ENCODE measurements around the gene ARMH3.
A peak's percentile ranks its signal among the peaks of the same experiment; 100 is the strongest.

Gene ARMH3, protein sequence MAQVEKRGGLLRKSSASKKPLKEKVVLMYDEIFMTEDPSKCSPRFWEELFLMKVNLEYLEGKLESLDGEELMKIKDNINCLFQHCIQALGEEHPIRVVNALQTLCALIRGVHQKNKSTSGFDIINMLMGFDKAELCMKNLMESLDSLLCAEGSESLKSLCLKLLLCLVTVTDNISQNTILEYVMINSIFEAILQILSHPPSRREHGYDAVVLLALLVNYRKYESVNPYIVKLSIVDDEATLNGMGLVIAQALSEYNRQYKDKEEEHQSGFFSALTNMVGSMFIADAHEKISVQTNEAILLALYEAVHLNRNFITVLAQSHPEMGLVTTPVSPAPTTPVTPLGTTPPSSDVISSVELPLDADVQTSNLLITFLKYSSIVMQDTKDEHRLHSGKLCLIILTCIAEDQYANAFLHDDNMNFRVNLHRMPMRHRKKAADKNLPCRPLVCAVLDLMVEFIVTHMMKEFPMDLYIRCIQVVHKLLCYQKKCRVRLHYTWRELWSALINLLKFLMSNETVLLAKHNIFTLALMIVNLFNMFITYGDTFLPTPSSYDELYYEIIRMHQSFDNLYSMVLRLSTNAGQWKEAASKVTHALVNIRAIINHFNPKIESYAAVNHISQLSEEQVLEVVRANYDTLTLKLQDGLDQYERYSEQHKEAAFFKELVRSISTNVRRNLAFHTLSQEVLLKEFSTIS

DNA sequence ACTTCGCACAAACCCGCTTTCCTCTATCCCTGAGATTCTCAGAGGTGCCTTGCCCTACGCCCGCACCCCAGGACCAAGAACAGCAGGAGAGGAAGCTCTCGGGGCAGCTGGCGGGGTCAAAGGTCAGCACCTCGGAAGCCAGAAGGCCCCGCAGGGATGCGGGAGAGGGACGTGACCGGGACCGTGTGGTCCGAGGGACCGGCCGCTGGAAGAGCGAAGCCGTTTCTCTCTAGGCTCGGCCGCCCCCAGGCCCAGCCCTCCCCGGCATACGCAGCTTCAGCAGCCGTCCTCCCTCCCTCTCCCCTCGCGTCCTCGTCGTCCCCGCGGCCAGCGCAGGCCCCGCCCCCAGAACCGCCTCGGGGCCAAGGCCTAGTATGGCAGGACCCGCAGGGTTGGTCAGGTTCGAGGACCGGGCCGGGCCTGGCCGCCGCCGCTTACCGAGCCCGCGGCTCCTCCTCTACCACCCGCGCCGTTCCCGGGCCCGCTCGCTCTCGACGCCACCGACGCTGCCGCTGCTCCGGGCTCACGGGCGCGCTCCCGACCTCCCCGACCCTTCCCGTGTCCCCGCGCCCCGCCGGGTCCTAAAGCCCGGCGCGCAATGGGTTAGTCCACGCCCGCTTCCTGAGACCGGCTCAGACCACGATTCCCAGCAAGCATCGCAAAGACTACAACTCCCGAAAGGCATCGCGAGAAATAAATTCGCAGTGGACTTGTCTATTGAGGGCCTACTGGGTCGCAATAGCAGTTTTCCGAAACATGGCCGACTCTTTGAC, at the start of gene ARMH3:
ARMH3 (minus strand) TSS at position 527 of the 773 bp plus-strand sequence. CDS start 16,059 bp downstream, outside the sequence.
- peak within 1 kb of the TSS; percentile 92 for H3K4me3 ChIP-seq (ENCODE audit: low read depth, low read length)
- no peak for TF ChIP-seq CTCF (IDR thresholded peaks at IDR 0.05; ENCODE audit: low read depth, low read length)

GRCh38 chr10:102102421-102102820, 46.4 kb upstream of the ARMH3 start:
- no peak overlapping the region for H3K4me3 ChIP-seq (ENCODE audit: low read depth, low read length)
- TF ChIP-seq CTCF (IDR thresholded peaks at IDR 0.05; ENCODE audit: low read depth, low read length) = no peak

GRCh38 chr10:102101152-102101551, 45.2 kb upstream of the ARMH3 start:
- no peak overlapping the region for H3K4me3 ChIP-seq (ENCODE audit: low read depth, low read length)
- TF ChIP-seq CTCF (IDR thresholded peaks at IDR 0.05; ENCODE audit: low read depth, low read length) = no peak

- H3K4me3 ChIP-seq (ENCODE audit: low read depth, low read length) = no peak overlapping the region
- TF ChIP-seq CTCF (IDR thresholded peaks at IDR 0.05; ENCODE audit: low read depth, low read length) = no peak
Measured at GRCh38 chr10:102096449-102096848, 40.5 kb upstream of the ARMH3 start.

DNA sequence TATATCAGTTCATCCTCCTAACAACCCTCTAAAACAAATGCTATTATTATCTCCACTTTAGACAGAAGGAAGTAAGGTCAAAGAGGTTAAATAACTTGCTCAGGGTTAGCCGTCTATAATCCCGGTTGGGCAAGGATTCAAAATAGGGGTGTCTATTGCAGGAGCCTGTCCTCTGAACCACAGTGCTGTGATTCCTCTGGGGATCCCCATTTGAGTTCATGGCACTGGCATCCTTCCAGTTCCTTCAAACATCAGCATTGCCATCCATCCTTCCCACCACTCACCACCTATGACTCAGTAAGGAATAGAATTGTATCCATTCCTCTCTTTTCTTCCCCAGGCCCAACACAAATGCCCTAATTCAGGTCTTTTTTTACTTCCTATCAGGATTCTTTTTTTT, 34.8 kb upstream of the ARMH3 start:
- no peak overlapping the region for H3K4me3 ChIP-seq (ENCODE audit: low read depth, low read length)
- no peak for TF ChIP-seq CTCF (IDR thresholded peaks at IDR 0.05; ENCODE audit: low read depth, low read length)

DNA sequence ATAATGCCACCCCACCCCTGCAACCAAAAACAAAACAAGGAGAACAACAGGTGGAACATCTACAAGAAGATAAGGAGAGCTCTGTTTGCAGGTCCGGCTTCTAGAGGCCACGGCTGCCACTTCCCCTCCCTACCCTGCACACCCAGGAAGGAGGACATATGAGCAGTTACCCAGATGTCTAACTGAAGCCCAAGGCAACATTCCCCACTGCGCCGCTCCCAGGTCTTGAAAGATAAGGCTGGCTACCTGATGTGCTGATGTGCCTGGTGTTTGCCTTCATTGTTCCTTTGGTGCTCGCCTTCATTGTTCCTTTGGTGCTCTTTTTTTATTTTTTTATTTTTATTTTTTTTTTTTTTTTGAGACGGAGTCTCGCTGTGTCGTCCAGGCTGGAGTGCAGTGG, 30.2 kb upstream of the ARMH3 start:
- TF ChIP-seq CTCF (IDR thresholded peaks at IDR 0.05; ENCODE audit: low read depth, low read length) = no peak
- H3K4me3 ChIP-seq (ENCODE audit: low read depth, low read length) = no peak overlapping the region
